HFFc6 (cell line): ENCODE data around the gene ANKRD9. TPM values are rescaled to one million over a fixed set of nuclear protein-coding genes. Genes with fewer than 3 reads are reported as not detected.

Experiments
- DNase-seq: peaks from one replicate; pipeline ENCODE4 v3.0.0-alpha.2; 2018
- H3K27ac Mint-ChIP-seq: 2 replicates; pipeline ENCODE4 v1.8.0; 2020; ENCODE audit warnings: mild to moderate bottlenecking, mixed read lengths
- H3K27me3 Mint-ChIP-seq: 2 replicates; pipeline ENCODE4 v1.8.0; 2021; ENCODE audit warnings: mild to moderate bottlenecking, moderate library complexity, mixed read lengths; ENCODE audit not compliant: insufficient read depth
- H3K36me3 Mint-ChIP-seq: 2 replicates; pipeline ENCODE4 v1.8.0; 2021; ENCODE audit warnings: low read depth, mixed read lengths
- H3K4me1 Mint-ChIP-seq: 2 replicates; pipeline ENCODE4 v1.8.0; 2020; ENCODE audit warnings: low read depth, mixed read lengths
- H3K4me3 Mint-ChIP-seq: 2 replicates; pipeline ENCODE4 v1.8.0; 2020; ENCODE audit warnings: mild to moderate bottlenecking, moderate library complexity, mixed read lengths
- H3K9me3 Mint-ChIP-seq: 2 replicates; pipeline ENCODE4 v1.8.0; 2020; ENCODE audit warnings: mild to moderate bottlenecking, mixed read lengths
- total RNA-seq, 6 experiments: library from RNA; stranded (reverse); fragmentation: NEBNext Ultra II Directional; extraction: Animal tissue kit (Norgen Biotek cat#: 25700); gene quantifications; 2 replicates in 1 of 6; 3 replicates in 5 of 6; pipeline ENCODE4 v1.2.3, GENCODE V29; 2021
- TF ChIP-seq, protein P1 (sequence below): fragments of 200-600 bp; sonication (generic); IDR thresholded peaks from 2 replicates; pipeline ENCODE4 v1.5.0; 2021; ENCODE audit warnings: antibody characterized with exemption, mild to moderate bottlenecking

The ANKRD9 gene
- total RNA-seq, 6 experiments from 2014 or later: 13.4 to 18.0 (median 15.6) TPM

DNA sequence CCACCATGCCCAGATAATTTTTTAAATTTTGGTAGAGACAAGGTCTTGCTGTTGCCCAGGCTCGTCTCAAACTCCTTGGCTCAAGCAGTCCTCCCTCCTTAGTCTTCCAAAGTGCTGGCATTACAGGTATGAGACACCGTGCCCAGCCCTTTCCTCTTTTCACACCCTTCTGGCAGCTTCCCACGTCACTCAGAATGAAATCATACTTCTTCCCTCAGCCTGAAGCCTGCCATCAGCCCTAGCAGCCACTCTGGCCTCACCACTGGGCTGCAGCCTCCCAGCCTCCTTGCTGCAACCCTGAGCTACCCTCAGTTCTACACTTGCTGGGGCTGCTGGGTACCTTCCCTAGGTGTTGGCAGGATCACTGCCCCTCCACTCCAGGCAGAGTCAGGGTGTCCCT lies 18.2 kb downstream of the ANKRD9 start:
- no peaks in the 10 kb centered on the region; the same call in 1 of the 2 replicates for H3K4me1 Mint-ChIP-seq
- no peak for DNase-seq
- TF ChIP-seq, protein P1, sequence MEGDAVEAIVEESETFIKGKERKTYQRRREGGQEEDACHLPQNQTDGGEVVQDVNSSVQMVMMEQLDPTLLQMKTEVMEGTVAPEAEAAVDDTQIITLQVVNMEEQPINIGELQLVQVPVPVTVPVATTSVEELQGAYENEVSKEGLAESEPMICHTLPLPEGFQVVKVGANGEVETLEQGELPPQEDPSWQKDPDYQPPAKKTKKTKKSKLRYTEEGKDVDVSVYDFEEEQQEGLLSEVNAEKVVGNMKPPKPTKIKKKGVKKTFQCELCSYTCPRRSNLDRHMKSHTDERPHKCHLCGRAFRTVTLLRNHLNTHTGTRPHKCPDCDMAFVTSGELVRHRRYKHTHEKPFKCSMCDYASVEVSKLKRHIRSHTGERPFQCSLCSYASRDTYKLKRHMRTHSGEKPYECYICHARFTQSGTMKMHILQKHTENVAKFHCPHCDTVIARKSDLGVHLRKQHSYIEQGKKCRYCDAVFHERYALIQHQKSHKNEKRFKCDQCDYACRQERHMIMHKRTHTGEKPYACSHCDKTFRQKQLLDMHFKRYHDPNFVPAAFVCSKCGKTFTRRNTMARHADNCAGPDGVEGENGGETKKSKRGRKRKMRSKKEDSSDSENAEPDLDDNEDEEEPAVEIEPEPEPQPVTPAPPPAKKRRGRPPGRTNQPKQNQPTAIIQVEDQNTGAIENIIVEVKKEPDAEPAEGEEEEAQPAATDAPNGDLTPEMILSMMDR: no peak
- H3K36me3 Mint-ChIP-seq: no peaks in the 10 kb centered on the region
- H3K27me3 Mint-ChIP-seq: peaks cover 2% of the 10 kb centered on the region
- no peaks in the 10 kb centered on the region for H3K9me3 Mint-ChIP-seq
- no peak overlapping the region for H3K4me3 Mint-ChIP-seq
- no peak overlapping the region for H3K27ac Mint-ChIP-seq

DNA sequence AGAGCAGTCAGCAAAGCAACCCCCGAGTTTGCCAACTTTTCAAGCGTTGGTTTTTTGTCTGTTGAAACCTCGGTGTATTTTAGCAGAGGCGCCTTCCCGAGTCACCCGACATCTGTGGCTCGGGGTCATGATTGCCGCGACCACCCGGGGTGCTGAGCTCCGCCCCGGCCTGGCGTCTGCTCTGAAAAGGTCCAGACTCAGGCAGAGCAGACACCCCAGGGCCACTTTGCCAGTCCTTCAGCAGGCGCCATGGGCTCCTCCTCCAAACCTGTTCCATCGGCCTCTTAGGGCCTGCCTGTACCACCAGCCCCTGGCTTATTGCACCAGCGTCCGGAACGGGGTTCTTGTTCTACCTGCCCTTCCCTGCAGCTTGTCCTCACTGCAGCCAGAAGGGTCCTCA lies 19.1 kb downstream of the ANKRD9 start:
- H3K4me1 Mint-ChIP-seq: no peaks in the 10 kb centered on the region; the same call in 1 of the 2 replicates
- no peak for DNase-seq
- no peaks in the 10 kb centered on the region for H3K9me3 Mint-ChIP-seq
- TF ChIP-seq, protein P1: no peak
- no peak overlapping the region for H3K4me3 Mint-ChIP-seq
- H3K36me3 Mint-ChIP-seq: no peaks in the 10 kb centered on the region
- peaks cover 2% of the 10 kb centered on the region; the same call in 1 of the 2 replicates for H3K27me3 Mint-ChIP-seq
- no peak overlapping the region for H3K27ac Mint-ChIP-seq

DNA sequence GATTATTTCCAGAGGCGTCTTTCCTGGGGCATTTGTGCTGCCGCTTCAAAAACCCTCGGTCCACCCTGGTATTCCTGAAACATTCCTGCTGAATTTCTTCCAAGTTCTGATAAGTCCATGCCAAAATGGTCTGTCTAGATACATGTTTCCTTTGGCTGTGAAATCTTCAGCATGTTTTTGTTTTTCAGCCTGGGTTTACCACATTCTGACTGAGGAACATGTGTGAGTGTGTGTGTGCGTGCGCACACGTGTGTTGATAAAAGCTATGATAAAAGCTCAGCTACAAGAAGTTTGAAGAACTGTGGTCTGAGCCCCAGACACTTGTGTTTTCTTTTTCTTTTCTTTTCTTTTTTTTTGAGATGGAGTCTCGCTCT lies 22.4 kb downstream of the ANKRD9 start:
- no peak overlapping the region for H3K4me3 Mint-ChIP-seq
- no peaks in the 10 kb centered on the region; the same call in none of the 2 replicates for H3K27me3 Mint-ChIP-seq
- no peaks in the 10 kb centered on the region for H3K36me3 Mint-ChIP-seq
- H3K9me3 Mint-ChIP-seq: no peaks in the 10 kb centered on the region
- TF ChIP-seq, protein P1: no peak
- H3K27ac Mint-ChIP-seq: no peak overlapping the region
- DNase-seq: no peak
- H3K4me1 Mint-ChIP-seq: peaks cover 6% of the 10 kb centered on the region

DNA sequence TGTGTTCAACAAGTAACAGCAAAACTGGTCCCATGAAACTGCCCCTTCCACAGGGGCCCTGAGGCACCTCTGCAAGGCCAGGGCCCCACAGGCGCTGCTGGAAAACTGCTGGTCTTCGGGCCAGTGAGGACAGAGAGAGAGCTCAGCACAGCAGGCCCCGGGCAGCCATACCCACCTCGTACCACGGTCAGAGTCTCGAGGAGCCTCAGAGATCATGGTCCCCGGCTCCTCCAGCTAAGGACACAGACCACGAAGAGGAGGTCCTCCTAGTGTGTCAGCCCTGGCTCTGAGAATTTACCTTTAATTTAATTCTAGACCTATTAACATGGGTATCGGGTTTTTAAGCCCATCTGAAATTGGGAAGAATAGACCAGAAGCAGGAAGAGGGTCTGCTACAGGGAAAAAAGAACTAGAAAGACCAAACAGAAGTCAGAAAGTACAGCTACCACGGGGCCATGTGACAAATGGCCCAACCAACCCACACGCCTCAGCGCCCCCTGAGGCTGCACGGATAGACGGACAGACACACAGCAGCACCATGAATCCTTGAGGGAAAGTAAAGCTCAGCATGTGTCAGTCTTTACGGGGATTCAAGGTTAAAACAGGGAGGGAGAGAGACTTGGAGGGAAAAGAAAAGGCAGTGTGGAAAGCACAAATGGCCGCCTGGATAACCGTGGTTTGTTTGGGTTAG lies 22.9 kb downstream of the ANKRD9 start:
- DNase-seq: no peak
- no peak overlapping the region for H3K4me3 Mint-ChIP-seq
- H3K27me3 Mint-ChIP-seq: no peaks in the 10 kb centered on the region; the same call in none of the 2 replicates
- no peak overlapping the region for H3K27ac Mint-ChIP-seq
- no peaks in the 10 kb centered on the region for H3K36me3 Mint-ChIP-seq
- H3K9me3 Mint-ChIP-seq: no peaks in the 10 kb centered on the region
- H3K4me1 Mint-ChIP-seq: peaks cover 11% of the 10 kb centered on the region
- TF ChIP-seq, protein P1: no peak

DNA sequence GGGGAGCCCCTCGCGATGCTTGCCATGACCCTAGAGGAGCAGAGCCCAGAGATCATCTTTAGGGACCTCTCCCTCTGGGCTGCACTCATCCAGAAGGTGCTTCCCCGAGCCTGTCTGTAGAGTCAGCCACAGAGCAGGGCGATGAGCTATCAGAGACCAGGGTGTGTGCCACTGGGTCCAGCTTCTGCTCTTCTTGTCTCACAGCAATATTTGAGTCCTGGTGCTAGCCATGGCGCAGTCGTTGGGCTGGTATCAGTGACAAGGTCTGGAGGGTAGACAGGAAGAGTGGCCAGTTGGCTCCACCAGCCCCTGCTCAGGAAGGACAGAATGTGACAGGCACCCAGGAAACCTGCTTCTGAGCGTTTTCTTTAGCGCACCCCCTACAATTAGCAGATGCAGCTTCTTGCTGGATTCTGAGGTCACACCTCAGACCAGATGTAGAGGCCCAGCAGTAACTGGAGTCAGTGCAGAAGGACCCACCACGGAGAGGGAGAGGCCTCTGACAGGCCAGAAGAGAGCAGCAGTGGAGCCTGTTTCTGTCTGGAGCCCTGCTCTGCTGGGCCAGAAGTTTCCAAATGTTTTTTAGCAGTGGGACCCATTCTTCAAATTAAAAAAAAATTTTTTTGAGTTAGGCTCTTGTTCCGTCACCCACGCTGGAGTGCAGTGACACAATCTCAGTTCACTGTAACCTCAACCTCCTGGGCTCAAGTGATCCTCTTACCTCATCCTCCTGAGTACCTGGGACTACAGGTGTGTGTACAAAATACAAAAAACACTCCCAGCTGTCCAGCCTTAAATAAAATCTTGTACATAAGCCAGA lies 23.7 kb downstream of the ANKRD9 start:
- TF ChIP-seq, protein P1: no peak
- Mint-ChIP-seq H3K36me3 (no peaks in the 10 kb centered on the region), H3K27ac (no peak overlapping the region), H3K27me3 (no peaks in the 10 kb centered on the region; the same call in none of the 2 replicates), H3K9me3 (no peaks in the 10 kb centered on the region), H3K4me3 (no peak overlapping the region), H3K4me1 (peaks cover 15% of the 10 kb centered on the region)
- DNase-seq: no peak
